Epithelial cell of proximal tubule (primary cell): ENCODE measurements around the gene ZNF365. TPM values are rescaled to one million over a fixed set of nuclear protein-coding genes. Genes with fewer than 3 reads are reported as not detected.

Experiments used
- DNase-seq: peaks from one replicate; pipeline ENCODE4 v3.0.0-alpha.2; 2011; ENCODE audit warnings: low read depth
- H3K4me3 ChIP-seq: 2 replicates; pipeline ENCODE4 v1.5.1; 2011; ENCODE audit warnings: low read depth, mild to moderate bottlenecking, low read length
- CTCF ChIP-seq: conservative IDR thresholded peaks from 2 replicates; pipeline ENCODE4 v1.5.1; 2012; ENCODE audit warnings: low read depth, mild to moderate bottlenecking, low read length
- total RNA-seq: library from RNA; depleted of rRNA; stranded (reverse); fragments of >200 nt; gene quantifications from 2 replicates; pipeline ENCODE4 v1.2.3, GENCODE V29; 2015

Gene ZNF365
- total RNA-seq, 1 donor from 2014 or later, result 2.0 TPM

GRCh38 chr10:62333988-62334682 is 40.0 kb upstream of the ZNF365 start:
- no peak overlapping the region for H3K4me3 ChIP-seq
- DNase-seq, result no peak
- no peak for TF ChIP-seq CTCF

GRCh38 chr10:62335326-62335725 is 38.8 kb upstream of the ZNF365 start:
- DNase-seq, result no peak
- TF ChIP-seq CTCF, result no peak
- H3K4me3 ChIP-seq, result no peak overlapping the region

- no peak for TF ChIP-seq CTCF
- no peak overlapping the region for H3K4me3 ChIP-seq
- DNase-seq, result no peak
Observed at GRCh38 chr10:62336404-62336803, 37.8 kb upstream of the ZNF365 start.

GRCh38 chr10:62341419-62341818 is 32.8 kb upstream of the ZNF365 start:
- no peak for TF ChIP-seq CTCF
- no peak for DNase-seq
- no peak overlapping the region for H3K4me3 ChIP-seq

GRCh38 chr10:62343000-62343399 is 31.2 kb upstream of the ZNF365 start:
- H3K4me3 ChIP-seq, result no peak overlapping the region
- DNase-seq, result no peak
- no peak for TF ChIP-seq CTCF

GRCh38 chr10:62348029-62348428 is 26.1 kb upstream of the ZNF365 start:
- H3K4me3 ChIP-seq, result no peak overlapping the region
- TF ChIP-seq CTCF, result no peak
- DNase-seq, result no peak

- DNase-seq, result no peak
Observed at GRCh38 chr10:62352356-62352970, 21.7 kb upstream of the ZNF365 start.

More at GRCh38 chr10:62352356-62352970, 21.7 kb upstream of the ZNF365 start:
- no peak for TF ChIP-seq CTCF
- no peak overlapping the region for H3K4me3 ChIP-seq
